Stimulated activated CD4-positive, alpha-beta T cell treated with anti-CD3 and anti-CD28 coated beads, TNF-alpha, amount 100 ng/mL, for 48 hours (primary cell): Measurements from ENCODE around the gene SLC37A2.

Experiments used
- DNase-seq, 3 donors: peaks; one replicate each; pipeline ENCODE4 v3.0.0-alpha.2; 2020; ENCODE audit warnings: low read depth in 3 of 3

Gene SLC37A2

DNA sequence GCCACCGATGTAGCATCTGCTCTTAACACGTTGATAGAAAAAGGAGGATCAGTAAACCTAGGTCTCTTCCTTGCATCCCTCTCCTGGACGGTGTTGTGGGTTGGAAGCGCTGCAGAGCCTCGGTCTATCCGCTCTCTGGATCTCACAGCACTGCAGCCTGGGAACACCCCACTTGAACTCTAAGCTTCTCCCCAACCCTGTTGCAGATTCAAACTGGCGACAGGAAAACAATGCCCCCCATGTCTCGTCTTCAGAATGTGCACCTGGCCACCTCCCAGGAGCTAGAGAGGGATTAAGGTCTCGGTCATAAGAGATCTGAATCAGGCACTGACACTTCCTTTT is 47.9 kb downstream of the SLC37A2 start:
- peak in 1 of 3 donors; percentile 8 for DNase-seq

GRCh38 chr11:125111343-125112207 is 48.5 kb downstream of the SLC37A2 start, which contains the start of gene TMEM218:
Gene TMEM218 (minus strand): TSS chr11:125111626. CDS start chr11:125102241, 9,385 bp downstream.
- DNase-seq: peak; percentile 94 to 97 (median 96)

DNA sequence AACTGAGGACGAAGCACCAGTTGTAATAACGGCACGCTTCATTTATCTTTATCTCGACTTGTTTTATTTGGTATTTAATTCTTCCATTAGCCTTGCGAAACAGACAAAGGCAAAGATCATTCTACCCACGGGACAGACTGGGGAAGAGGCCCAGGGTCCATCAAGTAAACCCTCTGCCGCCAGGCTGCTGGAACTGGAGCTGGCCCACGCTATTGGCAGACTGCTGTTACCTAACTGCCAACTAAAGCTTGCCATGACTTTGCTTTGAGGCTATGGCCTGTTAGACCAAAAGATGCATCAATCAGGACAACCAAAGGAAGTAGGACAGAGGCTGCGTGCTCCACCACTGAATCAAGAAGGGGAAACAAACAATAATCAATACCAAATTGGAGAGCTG is 49.1 kb downstream of the SLC37A2 start:
- no peak for DNase-seq

DNA sequence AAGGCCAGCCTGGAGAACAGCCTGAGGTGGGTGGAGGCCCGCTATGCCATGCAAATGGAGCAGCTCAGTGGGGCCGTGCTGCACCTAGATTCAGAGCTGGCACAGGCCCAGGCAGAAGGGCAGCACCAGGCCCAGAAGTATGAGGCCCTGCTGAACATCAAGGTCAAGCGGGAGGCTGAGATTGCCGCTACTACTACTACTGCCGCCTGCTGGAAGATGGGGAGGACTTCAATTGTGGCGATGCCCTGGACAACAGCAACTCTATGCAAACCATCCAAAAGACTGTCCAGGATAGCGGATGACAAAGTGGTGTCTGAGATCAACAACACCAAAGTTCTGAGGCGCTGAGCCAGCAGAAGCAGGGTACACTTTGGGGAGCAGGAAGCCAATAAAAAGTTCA is 51.4 kb downstream of the SLC37A2 start:
- no peak for DNase-seq

GRCh38 chr11:125117429-125117828 is 54.3 kb downstream of the SLC37A2 start:
- no peak for DNase-seq

GRCh38 chr11:125123194-125123946 is 60.3 kb downstream of the SLC37A2 start:
- DNase-seq: no peak

DNA sequence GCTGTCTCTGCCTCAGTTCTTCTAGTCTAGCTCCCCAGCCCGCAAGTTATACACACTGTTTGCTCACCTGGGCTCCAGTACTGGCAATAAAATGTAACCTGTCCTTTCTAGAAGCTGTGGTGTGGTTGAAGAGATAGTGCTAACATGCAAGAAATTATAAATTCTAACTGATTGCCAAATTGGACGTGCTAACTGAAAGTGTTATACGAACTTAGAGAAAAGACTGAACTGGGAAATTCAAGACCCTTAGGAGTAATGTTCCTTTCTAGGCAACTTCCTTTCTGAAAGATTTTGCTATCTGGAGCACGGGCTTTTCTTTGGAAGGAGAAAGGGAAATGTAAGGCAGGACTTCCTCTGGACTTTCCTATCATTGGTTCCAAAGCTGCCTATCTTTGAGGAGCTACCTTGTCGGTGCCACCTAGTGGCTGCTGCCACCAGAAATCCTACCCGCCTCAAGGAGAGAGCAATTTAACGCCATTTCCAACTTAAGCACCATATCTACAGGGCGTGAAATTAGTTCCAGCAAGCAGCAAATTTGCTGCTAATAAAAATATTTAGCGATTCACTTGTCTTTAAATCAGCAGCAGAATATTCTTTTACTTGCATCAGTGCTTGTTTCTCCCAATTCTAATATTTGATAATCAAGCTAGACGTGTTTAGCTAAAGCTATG is 61.0 kb downstream of the SLC37A2 start:
- peak in 1 of 3 donors; percentile 14 for DNase-seq

DNA sequence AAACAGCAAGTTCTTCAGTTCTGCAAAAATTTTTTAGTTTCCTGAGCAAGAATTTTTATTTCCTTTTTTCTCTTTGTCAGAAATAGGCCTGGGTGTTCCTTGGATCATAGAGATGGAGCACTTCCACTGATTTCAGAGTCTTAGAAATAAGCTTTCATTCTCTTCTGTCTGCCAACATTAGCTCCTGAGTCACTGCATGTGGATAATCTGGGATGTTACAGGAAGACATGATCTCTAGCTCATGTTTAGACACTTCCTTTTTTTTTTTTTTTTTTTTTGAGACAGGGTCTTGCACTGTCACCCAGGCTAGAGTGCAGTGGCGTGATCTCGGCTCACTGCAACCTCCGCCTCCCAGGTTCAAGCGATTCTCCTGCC is 61.5 kb downstream of the SLC37A2 start:
- DNase-seq: no peak

DNA sequence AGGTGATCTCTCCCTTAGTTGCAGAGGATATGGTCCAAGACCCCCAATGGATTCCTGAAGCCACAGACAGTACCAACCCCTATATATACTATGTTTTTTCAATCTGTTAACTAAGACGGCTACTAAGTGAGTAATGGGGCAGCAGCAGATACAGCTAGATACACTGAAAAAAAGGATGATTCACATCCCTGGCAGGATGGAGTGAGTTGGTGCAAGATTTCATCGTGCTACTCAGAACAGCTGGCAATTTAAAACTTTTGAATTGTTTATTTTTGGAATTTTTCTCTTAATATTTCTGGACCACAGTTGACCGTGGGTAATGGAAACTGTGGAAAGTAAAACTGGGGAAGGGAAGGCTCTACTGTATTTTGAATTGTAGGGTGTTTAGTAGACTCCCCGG is 65.3 kb downstream of the SLC37A2 start:
- DNase-seq: no peak

DNA sequence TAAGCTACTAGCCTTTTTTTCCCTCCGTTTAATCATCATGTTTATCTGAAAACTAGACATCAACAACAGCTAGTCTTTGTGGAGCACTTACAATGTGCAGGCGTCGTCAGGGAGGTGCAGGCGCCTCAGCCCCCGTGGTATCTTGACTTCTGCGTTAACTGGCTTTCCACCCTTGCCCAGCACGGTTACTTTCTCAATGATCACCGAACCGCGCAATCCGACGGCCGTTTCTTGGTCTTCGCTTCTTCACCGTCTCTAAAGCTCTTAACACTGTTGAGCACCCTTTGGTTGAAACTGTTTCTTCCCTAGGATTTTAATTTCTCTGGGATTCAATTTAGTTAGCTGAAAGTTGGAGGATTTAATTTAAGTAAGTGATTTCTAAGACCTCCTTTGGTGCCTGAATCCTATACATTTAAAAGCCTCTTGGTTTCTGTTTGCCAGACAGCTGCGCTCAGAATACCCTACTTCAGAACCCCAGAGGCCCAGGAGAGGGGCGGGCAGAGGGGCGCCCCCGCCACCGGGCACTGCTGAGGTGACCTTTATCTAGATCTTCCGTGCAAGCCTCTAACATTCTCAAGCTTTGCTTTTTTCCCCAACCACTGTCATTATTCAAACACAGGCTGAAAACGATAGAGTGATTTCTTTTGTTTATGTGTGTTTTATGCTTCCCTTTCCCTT is 66.3 kb downstream of the SLC37A2 start:
- DNase-seq: no peak

- no peak for DNase-seq
Observed at GRCh38 chr11:125132071-125132470, 69.0 kb downstream of the SLC37A2 start.

GRCh38 chr11:125132596-125132995 is 69.5 kb downstream of the SLC37A2 start:
- DNase-seq: no peak

- DNase-seq: no peak
Observed at GRCh38 chr11:125136001-125136400, 72.9 kb downstream of the SLC37A2 start.

- no peak for DNase-seq
Observed at GRCh38 chr11:125138966-125139365, 75.9 kb downstream of the SLC37A2 start.

DNA sequence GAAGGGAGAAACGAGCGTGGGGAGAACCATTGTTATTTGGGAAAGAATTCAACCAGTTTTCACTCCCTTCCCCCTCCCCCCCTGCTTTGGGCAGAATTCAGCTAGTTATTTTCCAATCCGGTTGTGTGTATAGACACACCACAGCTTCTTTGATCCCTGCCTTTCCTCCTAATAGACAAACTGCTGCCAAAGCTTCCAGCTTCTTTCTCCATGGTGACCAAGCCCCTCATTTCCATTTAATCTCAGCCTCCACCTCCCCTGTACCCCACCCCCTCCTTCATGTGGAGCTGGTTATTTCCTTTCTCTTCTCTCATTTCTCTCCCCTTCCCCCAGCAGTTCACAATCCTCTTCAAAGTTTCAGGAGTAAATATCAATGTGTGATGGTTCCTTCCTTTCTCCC is 76.7 kb downstream of the SLC37A2 start:
- no peak for DNase-seq
